Hepatocyte (in vitro differentiated cells): ENCODE results near the gene AGGF1. TPM values are rescaled to one million over a fixed set of nuclear protein-coding genes. Genes with fewer than 3 reads are reported as not detected.
"Not testable (repeated sequence)": the region's sequence is repeated elsewhere in the genome, so short reads cannot be mapped to it uniquely, and the experiment has no call there.

ENCODE experiments used
- DNase-seq: peaks from one replicate; pipeline ENCODE4 v3.0.0-alpha.2; 2016; ENCODE audit warnings: low spot score
- H2AFZ ChIP-seq: fragments of 200-600 bp; sonication (generic); 2 replicates; pipeline ENCODE4 v1.6.0; 2016; ENCODE audit warnings: antibody characterized with exemption, mild to moderate bottlenecking
- H3K27ac ChIP-seq: fragments of 200-600 bp; sonication (generic); 2 replicates; pipeline ENCODE4 v1.5.1; 2016; ENCODE audit warnings: mild to moderate bottlenecking
- H3K27me3 ChIP-seq: fragments of 200-600 bp; sonication (generic); 2 replicates; pipeline ENCODE4 v1.6.1; 2016
- H3K36me3 ChIP-seq: fragments of 200-600 bp; sonication (generic); replicated peaks from 2 replicates; pipeline ENCODE4 v1.5.1; 2016; ENCODE audit warnings: low read depth; ENCODE audit not compliant: insufficient read depth
- H3K4me1 ChIP-seq: fragments of 200-600 bp; sonication (generic); 2 replicates; pipeline ENCODE4 v1.5.1; 2016; ENCODE audit warnings: mild to moderate bottlenecking, moderate library complexity; ENCODE audit not compliant: insufficient read depth
- H3K4me2 ChIP-seq: fragments of 200-600 bp; sonication (generic); 2 replicates; pipeline ENCODE4 v1.6.0; 2016
- H3K4me3 ChIP-seq: fragments of 200-600 bp; sonication (generic); 2 replicates; pipeline ENCODE4 v1.5.1; 2016; ENCODE audit warnings: mild to moderate bottlenecking
- H3K79me2 ChIP-seq: fragments of 200-600 bp; sonication (generic); 2 replicates; pipeline ENCODE4 v1.6.0; 2017; ENCODE audit warnings: mild to moderate bottlenecking
- H3K9me2 ChIP-seq: fragments of 200-600 bp; sonication (generic); replicated peaks from 2 replicates; pipeline ENCODE4 v1.6.0; 2017; ENCODE audit warnings: mild to moderate bottlenecking; ENCODE audit not compliant: insufficient read depth
- H3K9me3 ChIP-seq: fragments of 200-600 bp; sonication (generic); 2 replicates; pipeline ENCODE4 v1.5.1; 2016; ENCODE audit warnings: low read depth, mild to moderate bottlenecking
- H4K20me1 ChIP-seq: fragments of 200-600 bp; sonication (generic); 2 replicates; pipeline ENCODE4 v1.6.0; 2016; ENCODE audit warnings: mild to moderate bottlenecking; ENCODE audit not compliant: insufficient read depth, poor library complexity, severe bottlenecking
- CTCF ChIP-seq: fragments of 200-600 bp; sonication (generic); IDR thresholded peaks from 2 replicates; pipeline ENCODE4 v1.5.1; 2016; ENCODE audit warnings: antibody characterized with exemption, mild to moderate bottlenecking; ENCODE audit not compliant: poor library complexity
- EZH2 ChIP-seq: fragments of 200-600 bp; sonication (generic); IDR thresholded peaks from 2 replicates; pipeline ENCODE4 v1.6.1; 2016; ENCODE audit warnings: antibody characterized with exemption, mild to moderate bottlenecking, borderline replicate concordance
- EZH2phosphoT487 ChIP-seq: fragments of 200-600 bp; sonication (generic); IDR thresholded peaks from one replicate; pipeline ENCODE4 v1.6.1; 2018; ENCODE audit warnings: antibody characterized with exemption, mild to moderate bottlenecking, low read depth, moderate library complexity; ENCODE audit not compliant: unreplicated experiment, severe bottlenecking
- WGBS: methylation state at CpG from one replicate; pipeline ENCODE4 v1.1.6; 2016; ENCODE audit warnings: low lambda C conversion rate; ENCODE audit errors: missing lambda C conversion rate; 5-methylcytosine and 5-hydroxymethylcytosine counted together
- polyA plus RNA-seq: library from polyadenylated mRNA; unstranded; fragments of >200 nt; fragmentation: Nextera tagmentation; extraction: Ambion mirVana; gene quantifications from 2 replicates; pipeline ENCODE4 v1.2.1, GENCODE V29; 2016
- total RNA-seq: library from RNA; depleted of rRNA; stranded (reverse); fragments of >200 nt; gene quantifications from 2 replicates; pipeline ENCODE4 v1.2.3, GENCODE V29; 2014

The AGGF1 gene
- total and polyA plus RNA-seq, 2 experiments from 2014 or later = 17.3 to 32.0 TPM

GRCh38 chr5:76994337-76994736 is 35.9 kb upstream of the AGGF1 start:
- Histone ChIP-seq H3K9me3 (no peaks in the 10 kb centered on the region), H3K27me3 (no peaks in the 10 kb centered on the region), H3K36me3 (no peaks in the 10 kb centered on the region), H3K4me1 (no peaks in the 10 kb centered on the region), H3K4me3 (no peak overlapping the region), H3K4me2 (no peak overlapping the region), H3K79me2 (no peaks in the 10 kb centered on the region), H2AFZ (no peak overlapping the region), H4K20me1 (no peaks in the 10 kb centered on the region), H3K9me2 (no peaks in the 10 kb centered on the region), H3K27ac (no peak overlapping the region)
- TF ChIP-seq CTCF (no peak), EZH2phosphoT487 (no peak), EZH2 (no peak)
- 75% methylated on average over 6 of the region's 6 CpGs for WGBS
- DNase-seq = no peak

- not testable (repeated sequence) for H3K9me2 ChIP-seq, H3K4me3 ChIP-seq, H3K79me2 ChIP-seq, H3K9me3 ChIP-seq, H3K27me3 ChIP-seq, H2AFZ ChIP-seq, H3K4me2 ChIP-seq, H3K27ac ChIP-seq, H4K20me1 ChIP-seq, DNase-seq, H3K36me3 ChIP-seq, H3K4me1 ChIP-seq
- 92% methylated on average over 4 of the region's 4 CpGs for WGBS
Measured at GRCh38 chr5:76998251-76998650, 32.0 kb upstream of the AGGF1 start.

DNA sequence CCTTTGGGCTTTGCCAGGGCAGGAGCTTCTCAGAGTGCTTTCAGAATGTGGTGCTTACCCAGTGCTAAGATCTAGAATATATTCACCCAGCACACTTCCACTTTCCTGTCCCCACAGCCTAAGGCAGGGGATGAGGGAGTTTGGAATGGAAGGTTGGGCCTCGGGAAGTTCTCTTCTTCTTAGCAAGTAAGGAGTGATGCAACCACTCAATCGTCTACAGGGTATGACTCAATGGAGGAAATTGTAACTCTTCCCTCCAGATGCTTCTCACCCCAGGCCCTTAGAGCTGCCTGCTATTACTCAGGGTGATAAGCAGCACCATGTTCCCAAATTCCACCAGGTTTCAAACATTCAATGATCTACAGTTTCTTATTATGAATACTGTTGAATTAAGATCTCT is 30.8 kb upstream of the AGGF1 start:
- TF ChIP-seq CTCF (no peak), EZH2phosphoT487 (no peak), EZH2 (no peak)
- no peaks in the 10 kb centered on the region for H3K27me3 ChIP-seq
- DNase-seq = peak; percentile 9
- H2AFZ ChIP-seq = no peak overlapping the region
- H3K79me2 ChIP-seq = no peaks in the 10 kb centered on the region
- no peak overlapping the region for H3K27ac ChIP-seq
- no peaks in the 10 kb centered on the region for H4K20me1 ChIP-seq
- H3K9me2 ChIP-seq = no peaks in the 10 kb centered on the region
- H3K9me3 ChIP-seq = no peaks in the 10 kb centered on the region
- H3K36me3 ChIP-seq = no peaks in the 10 kb centered on the region
- H3K4me2 ChIP-seq = no peak overlapping the region
- WGBS = 49% methylated on average over 2 of the region's 2 CpGs
- no peaks in the 10 kb centered on the region for H3K4me1 ChIP-seq
- H3K4me3 ChIP-seq = no peak overlapping the region

GRCh38 chr5:77003246-77003645 is 27.0 kb upstream of the AGGF1 start:
- H3K79me2 ChIP-seq = no peaks in the 10 kb centered on the region
- H3K36me3 ChIP-seq = no peaks in the 10 kb centered on the region
- H3K4me3 ChIP-seq = no peak overlapping the region
- TF ChIP-seq CTCF = no peak
- TF ChIP-seq EZH2 = no peak
- no peak for TF ChIP-seq EZH2phosphoT487
- H3K9me3 ChIP-seq = no peaks in the 10 kb centered on the region
- H4K20me1 ChIP-seq = no peaks in the 10 kb centered on the region
- no peaks in the 10 kb centered on the region for H3K4me1 ChIP-seq
- H2AFZ ChIP-seq = no peak overlapping the region
- H3K27me3 ChIP-seq = no peaks in the 10 kb centered on the region
- H3K9me2 ChIP-seq = no peaks in the 10 kb centered on the region
- H3K4me2 ChIP-seq = no peak overlapping the region
- no peak overlapping the region for H3K27ac ChIP-seq
- 54% methylated on average over 1 of the region's 1 CpG for WGBS
- DNase-seq = no peak
